ENCODE measurements around the gene JARID2.

GRCh38 chr6:15484140-15484539, 238.3 kb downstream of the JARID2 start:
- no peak for TF ChIP-seq CTCF (IDR thresholded peaks at IDR 0.05)
- no peak for TF ChIP-seq POLR2A (IDR thresholded peaks at IDR 0.05)

Data from Peyer's patch (tissue), 4 donors.